Suppressor macrophage treated with lipopolysaccharide for 4 hours (primary cell): ENCODE results near the gene SFXN1.

Experiments
- DNase-seq: peaks from one replicate; pipeline ENCODE4 v3.0.0-alpha.2; 2020

SFXN1 gene

DNA sequence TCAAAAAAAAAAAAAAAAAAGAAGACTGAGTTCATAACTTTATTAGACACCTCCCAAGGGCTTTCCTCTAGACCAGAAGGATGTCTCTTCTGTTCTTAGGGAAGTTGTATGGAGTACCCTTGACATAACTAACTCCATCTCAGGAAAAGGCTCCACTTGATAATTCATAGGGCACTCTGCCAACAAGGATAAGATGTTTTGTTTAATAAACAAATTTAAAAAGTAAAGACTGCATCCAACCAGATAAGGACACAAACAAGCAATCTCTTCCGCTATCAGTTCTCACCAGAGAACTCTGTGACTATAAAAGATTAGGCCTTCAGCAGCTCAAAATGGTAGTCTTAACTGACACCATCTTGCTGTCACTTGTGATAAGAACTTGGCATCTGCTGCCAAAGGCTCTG is 65.8 kb downstream of the SFXN1 start:
- DNase-seq = no peak

DNA sequence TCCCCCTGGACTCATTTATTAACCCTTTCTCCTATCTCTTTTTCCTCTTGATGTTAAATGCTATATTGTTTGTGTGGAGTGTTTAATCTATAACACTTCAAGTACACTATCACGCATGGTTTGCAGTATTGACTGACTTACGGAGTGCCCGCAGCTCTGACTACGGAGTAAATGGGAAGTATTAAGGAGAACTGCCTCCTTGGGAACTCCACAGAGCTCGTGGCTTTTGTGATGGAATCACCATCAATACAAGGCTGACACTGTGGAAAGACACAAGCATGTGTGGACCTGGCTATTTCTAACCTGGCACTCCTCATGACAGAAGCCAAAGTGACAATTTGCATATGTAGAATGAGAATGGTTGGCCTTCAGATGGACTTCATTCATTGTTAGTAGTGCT is 66.2 kb downstream of the SFXN1 start:
- no peak for DNase-seq

DNA sequence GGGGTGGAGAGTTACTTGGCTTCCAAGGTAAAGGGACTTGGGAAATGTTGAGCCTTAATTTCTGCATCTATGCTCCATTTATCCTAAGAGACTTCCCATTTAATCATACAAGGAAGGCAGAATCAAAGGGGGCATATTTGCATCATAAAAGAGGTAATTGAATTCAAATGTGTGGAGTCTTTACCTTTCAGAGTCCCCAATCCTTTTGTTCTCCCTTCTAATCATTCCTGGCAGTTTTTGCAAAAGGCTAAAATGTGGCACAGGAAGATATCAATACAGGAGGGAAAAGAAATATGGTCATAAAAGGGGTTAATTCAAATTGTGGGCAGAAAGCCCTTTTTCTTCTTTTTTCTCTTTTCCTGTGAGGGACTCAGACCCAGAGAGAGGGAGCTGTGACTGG is 69.5 kb downstream of the SFXN1 start:
- DNase-seq = no peak

DNA sequence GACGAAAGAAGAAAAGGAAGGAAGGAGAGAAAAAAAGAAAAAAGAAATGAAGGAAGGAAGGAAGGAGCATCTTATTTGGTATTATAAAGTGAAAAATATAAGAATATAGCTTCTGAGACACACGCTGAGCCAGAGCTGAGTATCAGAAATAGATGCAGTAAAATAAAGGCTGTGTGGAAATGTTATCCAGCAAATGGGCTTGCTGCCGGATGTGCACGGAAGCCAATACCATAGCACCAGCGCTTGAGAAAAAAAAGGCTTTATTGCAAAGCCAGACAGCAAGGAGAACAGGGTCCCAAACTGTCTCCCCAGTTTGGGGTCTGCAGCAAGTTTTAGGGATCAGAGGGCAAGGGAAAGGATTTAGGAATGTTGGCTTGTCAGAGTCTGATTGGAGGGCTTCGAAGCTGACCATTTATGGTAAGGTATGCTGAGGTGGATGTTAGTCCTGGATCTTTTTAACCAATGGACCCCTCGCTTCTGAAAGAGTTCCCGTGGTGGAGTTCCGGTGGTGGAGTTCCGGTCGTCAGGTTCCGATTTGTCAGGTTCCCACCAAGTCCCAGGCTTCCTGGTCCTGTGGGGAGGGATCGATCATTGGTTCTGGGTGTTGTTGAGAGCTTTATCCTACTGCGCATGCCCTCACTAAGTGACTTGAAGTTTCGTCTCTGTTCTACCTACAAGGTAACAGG is 70.4 kb downstream of the SFXN1 start:
- no peak for DNase-seq

DNA sequence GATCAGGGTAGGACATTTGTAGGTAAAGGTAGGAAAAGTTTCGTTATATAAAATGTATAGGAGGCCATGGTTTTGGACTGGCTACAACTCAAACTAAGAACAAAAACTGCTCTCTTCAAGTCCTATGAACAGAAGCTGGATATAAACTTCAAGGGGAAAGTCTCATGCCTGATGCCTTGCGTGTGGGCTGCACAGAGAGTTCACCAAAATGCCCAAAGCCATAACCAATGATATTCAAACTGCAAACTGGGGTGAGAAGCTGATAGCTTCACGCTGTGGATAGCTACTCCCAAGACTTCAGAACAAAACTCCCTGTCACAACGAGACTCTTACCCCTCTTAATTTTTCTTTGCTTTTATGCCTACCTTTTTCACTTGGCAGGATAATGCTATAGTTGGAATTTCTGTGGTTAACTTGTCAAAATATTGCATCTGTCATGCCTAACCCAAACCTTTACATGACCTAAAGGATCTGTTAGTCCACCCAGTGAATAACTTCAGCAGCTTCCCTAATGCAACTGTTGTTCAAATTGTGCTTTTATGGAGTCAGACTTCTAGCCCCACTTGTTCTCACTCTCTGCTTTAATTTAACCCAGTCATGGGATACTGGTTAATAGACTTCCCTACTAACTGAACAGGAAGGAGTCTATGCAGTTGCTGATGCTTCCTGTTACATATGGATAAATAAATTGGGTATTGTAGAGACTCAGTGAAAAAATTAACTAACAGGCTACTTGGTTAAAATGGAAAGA is 71.9 kb downstream of the SFXN1 start:
- DNase-seq = peak; percentile 54

DNA sequence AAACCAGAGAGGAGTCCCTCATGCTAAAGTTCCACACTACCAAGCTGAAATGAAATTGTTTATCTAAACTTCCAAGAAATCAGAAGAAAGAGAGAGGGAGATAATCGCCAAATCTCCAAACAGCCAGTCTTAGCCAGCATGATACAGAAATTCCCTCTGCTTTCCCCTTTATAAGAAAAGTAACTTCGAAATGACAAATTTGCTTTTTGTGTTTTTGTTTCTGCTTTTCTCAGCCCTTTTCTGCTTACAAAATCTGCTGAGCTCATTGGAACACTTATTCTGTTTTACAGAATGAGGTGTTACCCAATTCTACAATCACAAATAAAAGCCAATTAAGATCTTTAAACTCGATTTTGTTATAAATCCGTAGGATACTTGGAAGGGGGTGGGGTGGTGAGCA is 72.9 kb downstream of the SFXN1 start:
- peak; percentile 78 for DNase-seq

DNA sequence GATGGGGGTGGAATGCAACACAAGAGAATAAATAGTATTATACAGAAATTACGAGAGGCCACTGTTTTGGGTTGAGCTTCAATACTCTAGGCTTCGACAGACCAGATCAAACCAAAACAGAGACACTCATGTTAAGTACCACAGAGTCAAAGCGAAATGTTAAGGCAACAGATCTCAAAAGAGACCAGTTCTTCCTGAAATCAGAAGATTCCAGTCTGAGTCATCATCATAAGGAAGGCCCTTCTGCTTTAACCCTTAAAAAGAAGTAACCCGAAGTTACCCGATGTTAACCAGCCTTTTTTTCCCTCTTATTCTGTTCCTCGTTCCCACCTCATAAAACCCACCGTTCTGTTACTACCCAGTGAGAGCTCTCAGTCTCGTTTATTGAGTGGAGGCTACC is 75.9 kb downstream of the SFXN1 start:
- peak; percentile 71 for DNase-seq

DNA sequence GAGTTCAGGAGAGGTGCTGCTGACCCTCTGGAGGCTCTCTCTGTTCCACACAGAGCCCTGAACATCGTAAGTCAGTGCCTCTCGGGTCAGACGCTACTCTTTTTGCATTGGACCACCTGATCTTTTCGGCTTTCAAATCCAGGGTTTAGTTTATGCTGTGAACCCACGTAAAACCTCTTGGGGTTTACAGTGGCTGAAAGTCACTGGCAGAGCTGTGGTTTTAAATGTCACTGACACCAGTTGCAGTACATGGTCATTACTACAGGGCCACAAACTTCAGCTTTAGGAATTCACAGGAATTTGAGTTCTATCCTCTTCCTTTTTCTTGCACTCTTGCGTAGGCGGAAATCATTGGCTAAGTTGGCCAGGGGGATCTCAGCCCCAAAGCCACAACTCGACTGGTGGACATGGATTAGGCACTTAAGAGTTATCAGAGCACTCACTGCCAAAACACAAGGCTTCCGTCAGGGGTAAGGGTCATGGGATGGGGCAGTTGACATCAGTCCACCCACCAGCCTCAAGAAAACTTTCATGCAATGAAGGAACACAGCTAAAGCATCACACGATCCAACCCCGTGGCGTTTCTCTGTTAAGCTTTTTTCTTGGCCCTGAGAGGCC is 76.9 kb downstream of the SFXN1 start:
- peak; percentile 58 for DNase-seq

DNA sequence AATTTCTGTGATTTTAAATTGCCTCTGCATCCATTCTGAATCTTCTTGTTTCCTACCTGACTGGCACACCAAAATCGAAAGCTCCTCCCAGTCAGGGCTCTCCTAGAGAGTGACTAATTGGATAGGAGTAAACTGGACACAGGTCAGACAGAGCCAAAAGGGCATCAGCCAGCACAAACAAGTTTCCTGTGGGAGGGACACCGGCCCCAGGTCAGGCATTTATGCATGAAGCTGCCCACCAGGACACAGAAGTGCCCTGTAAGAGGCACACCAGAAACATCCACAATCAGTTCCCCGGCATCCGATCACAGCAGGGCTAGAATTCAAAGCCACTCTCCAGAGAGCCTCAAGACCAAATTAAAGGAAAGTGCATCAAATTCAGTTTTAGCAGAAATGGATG is 78.4 kb downstream of the SFXN1 start:
- DNase-seq = no peak

DNA sequence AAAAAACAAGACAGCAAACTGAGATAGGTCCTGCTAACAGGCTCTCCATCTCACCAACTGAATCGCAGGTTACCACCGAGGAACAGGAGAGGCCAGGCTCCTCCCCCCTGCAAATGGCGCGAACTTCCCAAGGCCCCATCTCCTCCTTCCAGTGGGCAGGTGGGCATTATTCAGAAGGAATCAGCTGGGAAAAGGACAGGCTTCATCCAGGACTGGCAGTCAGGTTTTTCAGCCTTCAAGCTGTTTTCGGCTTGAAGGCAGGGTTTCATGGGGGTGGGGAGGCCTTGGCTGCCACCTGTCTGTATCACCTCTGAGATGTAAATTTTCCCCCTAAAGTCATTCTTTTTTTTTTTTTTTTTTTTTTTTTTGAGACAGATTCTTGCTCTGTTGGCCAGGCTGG is 79.4 kb downstream of the SFXN1 start:
- no peak for DNase-seq

DNA sequence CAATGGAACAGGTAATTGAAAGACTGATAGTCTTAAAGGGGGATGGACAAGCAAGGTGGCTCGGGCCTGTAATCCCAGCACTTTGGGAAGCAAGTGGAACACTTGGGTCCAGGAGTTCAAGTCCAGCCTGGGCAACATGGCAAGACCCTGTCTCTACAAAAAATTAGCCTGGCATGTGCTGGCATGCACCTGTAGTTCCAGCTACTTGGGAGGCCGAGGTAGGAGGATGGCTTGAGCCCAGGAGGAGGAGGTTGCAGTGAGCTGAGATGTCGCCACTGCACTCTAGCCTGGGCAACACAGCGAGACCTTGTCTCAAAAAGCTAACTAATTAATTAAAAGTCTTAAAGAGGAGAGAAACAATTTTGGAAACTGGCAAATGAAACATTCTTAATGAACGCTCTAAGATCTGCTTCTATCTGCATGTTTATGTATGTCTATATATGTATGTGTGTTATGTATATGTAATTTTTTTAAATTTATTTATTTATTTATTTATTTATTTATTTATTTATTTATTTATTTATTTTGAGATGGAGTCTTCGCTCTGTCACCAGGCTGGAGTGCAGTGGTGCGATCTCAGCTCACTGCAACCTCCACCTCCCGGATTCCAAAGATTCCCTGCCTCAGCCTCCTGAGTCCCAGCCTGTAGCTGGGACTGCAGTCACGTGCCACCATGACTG is 80.6 kb downstream of the SFXN1 start:
- DNase-seq = no peak

DNA sequence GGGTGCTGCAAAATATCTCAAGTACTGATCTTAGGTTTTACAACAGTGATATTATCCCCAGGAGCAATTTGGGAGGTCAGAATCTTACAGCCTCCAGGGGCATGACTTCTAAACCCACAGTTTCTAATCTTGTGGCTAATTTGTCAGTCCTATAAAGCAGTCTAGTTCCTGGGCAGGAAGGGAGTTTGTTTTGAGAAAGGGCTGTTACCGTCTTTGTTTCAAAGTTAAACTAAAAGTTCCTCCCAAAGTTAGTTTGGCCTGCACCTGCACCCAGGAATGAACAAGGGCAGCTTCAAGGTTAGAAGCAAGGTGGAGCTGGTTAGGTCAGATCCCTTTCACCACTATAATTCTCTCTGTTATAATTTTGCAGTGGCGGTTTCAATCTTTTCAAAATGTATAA is 81.7 kb downstream of the SFXN1 start:
- no peak for DNase-seq

DNA sequence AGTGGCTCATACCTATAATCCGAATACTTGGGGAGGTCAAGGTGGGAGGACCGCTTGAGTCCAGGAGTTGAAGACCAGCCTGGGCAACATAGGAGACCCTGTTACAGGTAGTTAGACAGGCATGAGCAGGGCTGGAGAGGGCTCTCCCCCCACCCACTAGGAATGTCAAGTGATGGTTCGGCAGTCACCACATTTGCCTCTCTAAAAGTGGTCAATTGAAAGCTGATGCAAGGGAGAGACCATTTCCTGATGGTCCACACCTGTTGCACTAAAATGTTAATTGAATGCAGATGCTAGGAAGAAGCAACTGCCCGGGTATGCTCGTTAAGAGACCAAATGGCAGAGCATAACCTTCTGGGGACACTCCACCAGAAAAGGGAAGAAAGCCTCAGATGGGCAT is 82.7 kb downstream of the SFXN1 start:
- DNase-seq = no peak

DNA sequence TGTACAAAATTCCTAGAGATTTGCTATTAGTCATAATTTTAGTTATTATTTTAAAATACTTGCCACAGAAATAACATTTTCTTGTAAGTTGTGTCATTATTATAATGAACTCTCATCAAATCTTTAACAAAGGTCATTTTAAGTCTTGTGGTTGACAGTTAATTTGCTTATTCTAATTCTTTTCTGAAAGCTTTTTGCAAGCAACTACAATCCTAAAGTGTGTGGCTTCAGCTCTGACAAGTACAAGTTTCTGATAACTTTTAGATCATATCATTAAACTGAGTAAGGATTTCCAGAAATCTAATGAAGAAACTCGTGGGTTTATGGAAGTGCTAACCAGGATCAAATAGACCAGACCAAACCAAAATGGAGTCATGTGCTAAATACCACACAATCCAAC is 86.4 kb downstream of the SFXN1 start:
- DNase-seq = no peak

DNA sequence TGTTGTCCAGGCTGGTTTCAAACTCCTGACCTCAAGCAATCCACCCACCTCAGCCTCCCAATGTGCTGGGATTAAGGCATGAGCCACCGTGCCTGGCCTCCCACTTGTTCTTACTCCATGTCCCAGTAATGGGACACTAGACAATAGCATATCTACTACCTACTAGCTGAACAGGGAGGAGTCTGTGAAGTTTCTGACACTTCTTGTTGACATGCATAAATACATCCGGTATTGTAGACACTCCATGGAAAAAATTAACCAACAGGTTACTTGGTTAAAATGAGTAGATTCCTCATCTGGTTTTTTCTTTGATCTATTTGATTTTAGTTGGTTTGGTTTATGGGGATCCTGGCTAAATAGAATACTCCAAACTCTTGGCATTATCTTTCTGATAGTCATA is 88.3 kb downstream of the SFXN1 start:
- no peak for DNase-seq

DNA sequence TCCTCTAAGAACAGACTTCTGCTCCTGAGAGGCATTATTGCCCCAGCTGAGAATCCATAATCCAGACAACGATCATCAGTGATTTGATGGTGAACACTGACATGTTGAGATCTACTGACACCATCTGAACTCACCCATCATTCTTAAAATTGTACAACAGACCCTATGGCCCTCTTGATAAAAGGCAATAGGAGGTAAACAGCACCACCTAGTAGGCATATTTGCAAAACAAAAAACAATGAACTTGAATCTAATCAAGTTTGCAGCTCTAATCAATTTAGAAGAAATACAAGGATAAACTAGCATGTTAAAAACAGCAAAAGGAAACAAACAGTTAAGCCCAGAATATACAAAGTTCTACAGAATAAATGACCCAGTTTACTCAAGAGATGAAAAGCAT is 89.6 kb downstream of the SFXN1 start:
- DNase-seq = peak; percentile 34

DNA sequence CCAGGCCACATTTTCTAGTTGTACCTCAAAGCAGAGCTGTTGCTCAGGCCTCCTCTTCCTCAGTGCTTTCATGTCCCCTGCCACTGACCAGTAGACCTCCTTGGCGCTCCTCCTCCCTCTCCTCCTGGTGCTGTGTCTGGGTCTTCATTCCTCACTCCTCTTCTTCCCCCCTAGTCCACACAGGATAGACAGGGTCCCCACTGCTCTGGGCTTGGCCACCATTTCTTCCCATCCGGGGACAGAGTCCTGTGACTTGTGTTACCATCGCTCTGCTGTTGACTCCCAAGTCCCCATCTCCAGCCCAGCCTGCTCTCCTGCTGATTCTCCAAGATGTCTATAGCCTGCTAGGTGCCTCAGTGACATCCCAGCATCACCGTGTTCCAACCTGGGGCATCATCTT is 91.3 kb downstream of the SFXN1 start:
- no peak for DNase-seq

DNA sequence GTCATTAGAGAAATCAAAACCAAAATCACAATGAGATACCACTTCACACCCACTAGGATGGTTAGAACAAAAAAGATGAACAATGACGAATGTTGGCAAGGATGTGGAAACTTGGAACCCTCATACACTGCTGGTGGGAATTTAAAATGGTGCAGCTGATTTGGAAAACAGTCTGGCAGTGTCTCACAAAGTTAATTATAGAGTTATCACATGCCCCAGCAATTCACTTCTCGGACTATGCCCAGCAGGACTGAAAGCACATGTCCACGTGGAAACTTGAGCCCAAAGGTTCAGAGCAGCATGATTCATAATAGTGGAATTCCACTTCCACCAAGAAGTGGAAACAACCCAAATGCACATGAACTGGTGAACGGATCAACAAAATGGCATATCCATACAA is 94.5 kb downstream of the SFXN1 start:
- DNase-seq = no peak

DNA sequence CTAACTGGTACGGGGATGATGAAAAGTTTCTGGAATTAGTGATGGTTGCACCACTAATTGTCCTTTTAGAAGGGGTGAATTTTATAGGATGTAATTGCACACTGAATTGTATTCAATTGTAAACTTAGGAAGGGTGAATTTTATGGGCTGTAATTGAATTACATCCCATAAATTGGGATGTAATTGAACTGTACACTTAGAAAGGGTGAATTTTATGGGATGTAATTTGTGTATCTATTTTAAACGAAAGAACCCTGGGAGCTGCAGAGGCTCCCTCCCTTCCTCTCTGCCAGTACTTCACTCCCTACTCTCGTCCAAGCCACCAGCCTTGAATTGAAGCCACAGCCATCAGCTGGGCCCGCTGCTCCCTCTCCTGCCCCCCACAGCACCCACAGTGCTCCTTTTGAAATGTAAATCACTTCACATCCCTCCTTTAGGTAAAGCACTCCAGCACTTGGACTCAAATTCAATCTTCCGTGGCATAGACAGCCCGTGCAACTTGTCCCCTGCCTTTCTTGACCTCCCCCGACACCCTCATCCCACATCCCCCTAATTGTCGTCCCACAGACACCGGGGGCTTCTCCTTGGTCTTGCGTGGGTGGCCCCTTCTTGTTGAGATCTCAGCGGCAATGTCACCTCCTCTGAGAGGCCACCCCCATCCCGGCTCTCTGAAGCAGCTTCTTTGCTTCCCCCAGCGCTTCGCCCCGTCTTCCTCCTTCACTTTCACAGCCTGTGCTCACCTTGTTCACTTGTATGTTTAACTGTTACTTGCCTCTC is 95.3 kb downstream of the SFXN1 start:
- no peak for DNase-seq

DNA sequence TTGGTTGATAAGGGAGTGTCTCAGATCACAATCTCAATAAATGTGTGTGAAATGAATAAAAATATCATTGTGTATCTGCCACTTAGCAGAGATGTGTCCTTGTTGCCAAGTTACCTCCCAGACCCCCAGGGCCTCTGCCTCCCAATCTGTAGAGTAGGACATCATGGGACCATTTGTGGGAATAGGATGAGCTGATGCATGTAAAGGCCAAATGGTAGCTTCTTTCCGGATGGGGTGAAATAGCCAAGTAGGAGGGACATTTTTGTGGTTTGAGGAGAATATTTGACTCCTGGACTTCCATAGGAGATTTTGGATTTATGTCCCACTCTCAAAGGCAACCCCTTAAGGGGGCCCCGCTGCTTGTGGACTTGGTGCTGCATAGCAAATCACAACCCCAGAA is 96.9 kb downstream of the SFXN1 start:
- DNase-seq = no peak

DNA sequence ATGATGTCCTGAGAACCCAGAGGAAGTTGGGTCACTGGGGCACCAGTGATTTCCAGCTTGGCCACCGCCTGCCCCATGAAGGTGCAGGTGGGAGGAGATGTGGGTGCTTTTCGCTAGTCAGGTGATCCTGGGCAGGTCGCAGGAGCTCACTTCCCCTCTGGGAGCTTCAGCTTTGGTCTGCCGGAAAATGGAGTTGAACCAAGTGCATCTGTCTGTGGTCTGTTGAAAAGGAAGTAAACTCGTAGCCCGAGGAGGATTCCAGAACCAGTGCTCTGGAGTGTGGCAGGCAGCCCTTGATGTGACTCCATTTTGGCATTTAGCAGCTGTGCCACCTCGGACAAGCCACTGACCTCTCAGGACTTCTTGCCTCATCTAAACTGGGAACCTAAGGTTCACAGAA is 97.7 kb downstream of the SFXN1 start:
- no peak for DNase-seq

DNA sequence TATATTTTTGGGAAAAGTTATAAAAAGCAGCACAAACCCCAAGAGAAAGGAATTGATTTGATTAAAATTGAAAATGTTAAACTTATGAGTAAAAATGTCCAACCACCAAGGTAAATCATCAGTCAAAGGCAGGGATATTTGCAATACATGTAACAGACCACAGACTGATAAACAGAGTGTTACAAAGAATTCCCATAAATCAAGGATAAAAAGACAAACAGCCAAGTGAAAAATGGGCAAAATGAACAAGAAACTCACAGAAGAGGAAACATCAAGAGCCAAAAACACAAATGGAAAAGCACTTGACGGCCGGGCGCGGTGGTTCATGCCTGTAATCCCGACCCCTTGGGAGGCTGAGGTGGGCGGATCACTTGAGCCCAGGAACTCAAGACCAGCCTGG is 98.2 kb downstream of the SFXN1 start:
- DNase-seq = no peak
